SK-N-SH (cell line): ENCODE measurements around the gene LAGE3. TPM values are rescaled to one million over a fixed set of nuclear protein-coding genes. Genes with fewer than 3 reads are reported as not detected.

Experiments used
- CTCF ChIA-PET: fragments of 300-600, 350-600 bp; formaldehyde crosslinking; extraction: SDS; loops from one replicate; lab custom pipeline; 2021; lab: Yijun Ruan, JAX
- POLR2A ChIA-PET: fragments of 350-600 bp; sonication (Branson Sonifier 250); formaldehyde crosslinking; extraction: SDS; loops from one replicate; lab custom pipeline; 2020; ENCODE audit warnings: antibody characterized with exemption, inconsistent platforms; lab: Yijun Ruan, JAX
- DNase-seq: peaks from one replicate; pipeline ENCODE4 v3.0.0; 2012
- H2AFZ ChIP-seq: fragments of 200-600 bp; sonication (generic); 2 replicates; pipeline ENCODE4 v1.8.1; 2016; ENCODE audit warnings: antibody characterized with exemption, mild to moderate bottlenecking, low read depth
- H3F3A ChIP-seq: fragments of 200-600 bp; sonication (generic); replicated peaks from 2 replicates; pipeline ENCODE3; 2016; ENCODE audit warnings: antibody characterized with exemption, mild to moderate bottlenecking; ENCODE audit not compliant: insufficient read depth
- H3K27ac ChIP-seq, 2 experiments: fragments of 200-500 bp in 1 of 2; fragments of 200-600 bp in 1 of 2; sonication (Bioruptor generic) in 1 of 2; sonication (generic), shearing (Covaris generic) in 1 of 2; 2 replicates each; pipeline versions ENCODE4 v1.5.1 to v1.6.1; 2014 to 2016; ENCODE audit warnings: low read depth in 2 of 2, inconsistent platforms in 1 of 2, low read length in 1 of 2, mild to moderate bottlenecking in 1 of 2, mixed read lengths in 1 of 2
- H3K27me3 ChIP-seq: fragments of 200-600 bp; sonication (generic), shearing (Covaris generic); 2 replicates; pipeline ENCODE4 v1.6.1; 2016; ENCODE audit warnings: mixed run types; ENCODE audit not compliant: insufficient read depth
- H3K36me3 ChIP-seq, 2 experiments: fragments of 200-500 bp in 1 of 2; fragments of 200-600 bp in 1 of 2; sonication (Bioruptor generic) in 1 of 2; sonication (generic) in 1 of 2; replicated peaks in 1 of 2; 2 replicates each; pipeline versions ENCODE3 to v1.5.1; 2014 to 2016; ENCODE audit warnings: low read length in 1 of 2, mild to moderate bottlenecking in 1 of 2; ENCODE audit not compliant: insufficient read depth in 2 of 2, control insufficient read depth in 1 of 2
- H3K4me1 ChIP-seq, 2 experiments: fragments of 200-500 bp in 1 of 2; fragments of 200-600 bp in 1 of 2; sonication (Bioruptor generic) in 1 of 2; sonication (generic), shearing (Covaris generic) in 1 of 2; 2 replicates each; pipeline versions ENCODE4 v1.5.1 to v1.6.1; 2014 to 2016; ENCODE audit warnings: low read depth in 1 of 2, low read length in 1 of 2, mixed run types in 1 of 2; ENCODE audit not compliant: insufficient read depth in 2 of 2, control insufficient read depth in 1 of 2
- H3K4me2 ChIP-seq: fragments of 200-600 bp; sonication (generic), shearing (Covaris generic); 2 replicates; pipeline ENCODE4 v1.6.1; 2017; ENCODE audit warnings: mixed run types
- H3K4me3 ChIP-seq, 2 experiments: fragments of 200-500 bp in 1 of 2; fragments of 200-600 bp in 1 of 2; sonication (Bioruptor generic) in 1 of 2; sonication (generic), shearing (Covaris generic) in 1 of 2; 2 replicates each; pipeline versions ENCODE4 v1.5.1 to v1.8.1; 2014 to 2016; ENCODE audit warnings: low read depth in 2 of 2, inconsistent platforms in 1 of 2, low read length in 1 of 2, mild to moderate bottlenecking in 1 of 2, mixed read lengths in 1 of 2, moderate library complexity in 1 of 2
- H3K79me2 ChIP-seq: fragments of 200-600 bp; sonication (generic); 2 replicates; pipeline ENCODE4 v1.8.1; 2017; ENCODE audit warnings: mild to moderate bottlenecking; ENCODE audit not compliant: insufficient read depth
- H3K9ac ChIP-seq: fragments of 200-600 bp; sonication (generic); 2 replicates; pipeline ENCODE4 v1.6.1; 2017; ENCODE audit warnings: mixed run types
- H3K9me2 ChIP-seq: fragments of 200-600 bp; sonication (generic); 2 replicates; pipeline ENCODE4 v1.6.1; 2017; ENCODE audit warnings: mixed run types
- H3K9me3 ChIP-seq: fragments of 200-600 bp; sonication (generic); 2 replicates; pipeline ENCODE4 v1.6.1; 2017; ENCODE audit warnings: mixed run types, mild to moderate bottlenecking, moderate library complexity
- H4K20me1 ChIP-seq: fragments of 200-600 bp; sonication (generic); 2 replicates; pipeline ENCODE4 v1.6.1; 2017; ENCODE audit warnings: mild to moderate bottlenecking, mixed run types; ENCODE audit not compliant: insufficient read depth
- CHD2 ChIP-seq: fragments of 150-350 bp; IDR thresholded peaks from 2 replicates; pipeline ENCODE4 v1.6.1; 2018; ENCODE audit warnings: low read length; ENCODE audit not compliant: partially characterized antibody
- EZH2phosphoT487 ChIP-seq: fragments of 200-600 bp; sonication (generic); IDR thresholded peaks from 2 replicates; pipeline ENCODE4 v1.6.1; 2017; ENCODE audit warnings: low read depth, mixed run types, mild to moderate bottlenecking, antibody characterized with exemption, moderate library complexity, borderline replicate concordance
- MEF2A ChIP-seq: IDR thresholded peaks from 2 replicates; pipeline ENCODE4 v1.4.0; 2012; ENCODE audit warnings: low read depth, borderline replicate concordance
- MXI1 ChIP-seq: IDR thresholded peaks from 2 replicates; pipeline ENCODE4 v1.6.1; 2012; ENCODE audit warnings: mild to moderate bottlenecking, low read depth, low read length, improper control_type of control experiment
- NFIC ChIP-seq: IDR thresholded peaks from 2 replicates; pipeline ENCODE4 v1.4.0; 2012; ENCODE audit warnings: borderline replicate concordance
- NRF1 ChIP-seq: IDR thresholded peaks from 2 replicates; pipeline ENCODE4 v1.6.1; 2012; ENCODE audit warnings: low read depth, mild to moderate bottlenecking, low read length
- RAD21 ChIP-seq: IDR thresholded peaks from 2 replicates; pipeline ENCODE4 v1.6.1; 2012; ENCODE audit warnings: mild to moderate bottlenecking, low read length
- RCOR1 ChIP-seq: fragments of 150-350 bp; IDR thresholded peaks from 2 replicates; pipeline ENCODE4 v1.6.1; 2017; ENCODE audit warnings: antibody characterized with exemption, low read length
- REST ChIP-seq: IDR thresholded peaks from 2 replicates; pipeline ENCODE4 v1.6.1; 2012; ENCODE audit warnings: mild to moderate bottlenecking, low read depth, low read length, moderate library complexity
- RFX5 ChIP-seq: IDR thresholded peaks from 2 replicates; pipeline ENCODE4 v1.6.1; 2012; ENCODE audit warnings: mild to moderate bottlenecking, improper control_type of control experiment, low read length
- TAF1 ChIP-seq: IDR thresholded peaks from 2 replicates; pipeline ENCODE4 v1.6.1; 2012; ENCODE audit warnings: low read depth, mild to moderate bottlenecking, low read length, moderate library complexity, borderline replicate concordance
- YY1 ChIP-seq: IDR thresholded peaks from 2 replicates; pipeline ENCODE4 v1.4.0; 2012; ENCODE audit warnings: low read depth, mild to moderate bottlenecking
- WGBS: methylation state at CpG from one replicate; pipeline ENCODE4 v1.1.6; 2017; ENCODE audit warnings: low lambda C conversion rate; 5-methylcytosine and 5-hydroxymethylcytosine counted together
- polyA plus RNA-seq, 3 experiments: library from polyadenylated mRNA; depleted of rRNA; stranded (reverse); fragments of >200 nt; gene quantifications; 2 replicates each; pipeline ENCODE4 v1.2.3, GENCODE V29; 2012
- TF ChIP-seq, protein P1 (sequence below): IDR thresholded peaks from 2 replicates; pipeline ENCODE4 v1.4.0; 2012; ENCODE audit warnings: low read depth
- TF ChIP-seq, protein P2 (sequence below): fragments of 200-600 bp; sonication (generic); IDR thresholded peaks from 2 replicates; pipeline ENCODE4 v1.6.1; 2017; ENCODE audit warnings: antibody characterized with exemption, mild to moderate bottlenecking, moderate library complexity
- TF ChIP-seq, protein P3 (sequence below): fragments of 150-350 bp; IDR thresholded peaks from 2 replicates; pipeline ENCODE4 v1.6.1; 2016; ENCODE audit warnings: mild to moderate bottlenecking, low read depth, low read length
- TF ChIP-seq, protein P4 (sequence below): IDR thresholded peaks from 2 replicates; pipeline ENCODE4; 2012
- TF ChIP-seq, protein P5 (sequence below): fragments of 150-350 bp; IDR thresholded peaks from 2 replicates; pipeline ENCODE4 v1.6.1; 2017; ENCODE audit warnings: antibody characterized with exemption, low read length, low read depth, borderline replicate concordance

Gene LAGE3
- polyA plus RNA-seq, 1 of the 3 experiments (the other 2 are of a cell fraction): 37.2 TPM

GRCh38 chrX:154466036-154466435, 13.0 kb downstream of the LAGE3 start:
- Histone ChIP-seq H3K9ac (no peak overlapping the region), H4K20me1 (peaks cover 23% of the 10 kb centered on the region), H3K9me3 (no peaks in the 10 kb centered on the region), H3K79me2 (peaks cover 7% of the 10 kb centered on the region; the same call in 1 of the 2 replicates), H3K4me3 (no peak overlapping the region), H3K36me3 (peaks cover 0 to 35% of the 10 kb centered on the region in 2 experiments), H3K4me1 (no peaks in the 10 kb centered on the region), H2AFZ (no peak overlapping the region), H3F3A (no peaks in the 10 kb centered on the region), H3K4me2 (no peak overlapping the region), H3K27me3 (0 out of 2 replicates have a peak, but pooled peaks cover under 1% of the 10 kb centered on the region), H3K9me2 (no peaks in the 10 kb centered on the region), H3K27ac (no peak overlapping the region)
- WGBS: 42% methylated on average over 6 of the region's 32 CpGs
- DNase-seq: no peak
- ChIA-PET POLR2A (no interaction called here), CTCF (interaction anchor here (0.7 kb wide), 1 partner anchor 66 kb away, joined by 3 read pairs; no protein-coding TSS in a partner anchor)
- TF ChIP-seq, protein P1, sequence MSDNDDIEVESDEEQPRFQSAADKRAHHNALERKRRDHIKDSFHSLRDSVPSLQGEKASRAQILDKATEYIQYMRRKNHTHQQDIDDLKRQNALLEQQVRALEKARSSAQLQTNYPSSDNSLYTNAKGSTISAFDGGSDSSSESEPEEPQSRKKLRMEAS: no peak
- no peak for TF ChIP-seq TAF1

- no peaks in the 10 kb centered on the region; a peak in 1 of 4 replicates for H3K4me1 ChIP-seq
- H3K27ac ChIP-seq: no peak overlapping the region
- TF ChIP-seq, protein P1: no peak
- TF ChIP-seq, protein P2, sequence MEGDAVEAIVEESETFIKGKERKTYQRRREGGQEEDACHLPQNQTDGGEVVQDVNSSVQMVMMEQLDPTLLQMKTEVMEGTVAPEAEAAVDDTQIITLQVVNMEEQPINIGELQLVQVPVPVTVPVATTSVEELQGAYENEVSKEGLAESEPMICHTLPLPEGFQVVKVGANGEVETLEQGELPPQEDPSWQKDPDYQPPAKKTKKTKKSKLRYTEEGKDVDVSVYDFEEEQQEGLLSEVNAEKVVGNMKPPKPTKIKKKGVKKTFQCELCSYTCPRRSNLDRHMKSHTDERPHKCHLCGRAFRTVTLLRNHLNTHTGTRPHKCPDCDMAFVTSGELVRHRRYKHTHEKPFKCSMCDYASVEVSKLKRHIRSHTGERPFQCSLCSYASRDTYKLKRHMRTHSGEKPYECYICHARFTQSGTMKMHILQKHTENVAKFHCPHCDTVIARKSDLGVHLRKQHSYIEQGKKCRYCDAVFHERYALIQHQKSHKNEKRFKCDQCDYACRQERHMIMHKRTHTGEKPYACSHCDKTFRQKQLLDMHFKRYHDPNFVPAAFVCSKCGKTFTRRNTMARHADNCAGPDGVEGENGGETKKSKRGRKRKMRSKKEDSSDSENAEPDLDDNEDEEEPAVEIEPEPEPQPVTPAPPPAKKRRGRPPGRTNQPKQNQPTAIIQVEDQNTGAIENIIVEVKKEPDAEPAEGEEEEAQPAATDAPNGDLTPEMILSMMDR: no peak
- TF ChIP-seq RFX5: no peak
- TF ChIP-seq, protein P3, sequence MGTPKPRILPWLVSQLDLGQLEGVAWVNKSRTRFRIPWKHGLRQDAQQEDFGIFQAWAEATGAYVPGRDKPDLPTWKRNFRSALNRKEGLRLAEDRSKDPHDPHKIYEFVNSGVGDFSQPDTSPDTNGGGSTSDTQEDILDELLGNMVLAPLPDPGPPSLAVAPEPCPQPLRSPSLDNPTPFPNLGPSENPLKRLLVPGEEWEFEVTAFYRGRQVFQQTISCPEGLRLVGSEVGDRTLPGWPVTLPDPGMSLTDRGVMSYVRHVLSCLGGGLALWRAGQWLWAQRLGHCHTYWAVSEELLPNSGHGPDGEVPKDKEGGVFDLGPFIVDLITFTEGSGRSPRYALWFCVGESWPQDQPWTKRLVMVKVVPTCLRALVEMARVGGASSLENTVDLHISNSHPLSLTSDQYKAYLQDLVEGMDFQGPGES: no peak
- no peak for TF ChIP-seq NRF1
- TF ChIP-seq, protein P4, sequence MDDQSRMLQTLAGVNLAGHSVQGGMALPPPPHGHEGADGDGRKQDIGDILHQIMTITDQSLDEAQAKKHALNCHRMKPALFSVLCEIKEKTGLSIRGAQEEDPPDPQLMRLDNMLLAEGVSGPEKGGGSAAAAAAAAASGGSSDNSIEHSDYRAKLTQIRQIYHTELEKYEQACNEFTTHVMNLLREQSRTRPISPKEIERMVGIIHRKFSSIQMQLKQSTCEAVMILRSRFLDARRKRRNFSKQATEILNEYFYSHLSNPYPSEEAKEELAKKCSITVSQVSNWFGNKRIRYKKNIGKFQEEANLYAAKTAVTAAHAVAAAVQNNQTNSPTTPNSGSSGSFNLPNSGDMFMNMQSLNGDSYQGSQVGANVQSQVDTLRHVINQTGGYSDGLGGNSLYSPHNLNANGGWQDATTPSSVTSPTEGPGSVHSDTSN: no peak
- TF ChIP-seq, protein P5, sequence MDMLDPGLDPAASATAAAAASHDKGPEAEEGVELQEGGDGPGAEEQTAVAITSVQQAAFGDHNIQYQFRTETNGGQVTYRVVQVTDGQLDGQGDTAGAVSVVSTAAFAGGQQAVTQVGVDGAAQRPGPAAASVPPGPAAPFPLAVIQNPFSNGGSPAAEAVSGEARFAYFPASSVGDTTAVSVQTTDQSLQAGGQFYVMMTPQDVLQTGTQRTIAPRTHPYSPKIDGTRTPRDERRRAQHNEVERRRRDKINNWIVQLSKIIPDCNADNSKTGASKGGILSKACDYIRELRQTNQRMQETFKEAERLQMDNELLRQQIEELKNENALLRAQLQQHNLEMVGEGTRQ: no peak
- no peak for TF ChIP-seq NFIC
- TF ChIP-seq REST: no peak
- no peak for TF ChIP-seq MXI1
- TF ChIP-seq CHD2: no peak
- no peak for TF ChIP-seq YY1
- TF ChIP-seq MEF2A: no peak
- TF ChIP-seq RAD21: no peak
- no peak for TF ChIP-seq RCOR1
- TF ChIP-seq EZH2phosphoT487: no peak
Measured at GRCh38 chrX:154465601-154466000, 13.5 kb downstream of the LAGE3 start.

More at GRCh38 chrX:154465601-154466000, 13.5 kb downstream of the LAGE3 start:
- H4K20me1 ChIP-seq: peaks cover 27% of the 10 kb centered on the region
- no peak overlapping the region for H3K4me2 ChIP-seq
- no peaks in the 10 kb centered on the region for H3K27me3 ChIP-seq
- no peak for DNase-seq
- peaks cover 0 to 35% of the 10 kb centered on the region in 2 experiments for H3K36me3 ChIP-seq
- ChIA-PET CTCF (interaction anchor here (0.9 kb wide), 1 partner anchor 17 kb away, joined by 4 read pairs; no protein-coding TSS in a partner anchor), POLR2A (no interaction called here)
- H3K9me3 ChIP-seq: no peaks in the 10 kb centered on the region
- no peaks in the 10 kb centered on the region for H3K9me2 ChIP-seq
- peaks cover 11% of the 10 kb centered on the region; the same call in 1 of the 2 replicates for H3K79me2 ChIP-seq
- H3K4me3 ChIP-seq: no peak overlapping the region
- WGBS: 34% methylated on average over 7 of the region's 14 CpGs
- no peak overlapping the region for H2AFZ ChIP-seq
- no peak overlapping the region for H3K9ac ChIP-seq
- H3F3A ChIP-seq: no peaks in the 10 kb centered on the region
